H54 (cell line): ENCODE measurements around the gene PIK3IP1.
"Not testable (repeated sequence)": the region's sequence is repeated elsewhere in the genome, so short reads cannot be mapped to it uniquely, and the experiment has no call there.

Source experiments
- DNase-seq: peaks from one replicate; pipeline ENCODE4 v3.0.0; 2011; ENCODE audit warnings: low spot score, mixed read lengths; ENCODE audit not compliant: insufficient read length
- FAIRE-seq: peaks from 3 replicates; lab custom pipeline; 2011; peaks lifted over from hg19 to GRCh38; lab: Jason Lieb, UNC
- POLR2A ChIP-seq: IDR thresholded peaks from 2 replicates; pipeline ENCODE4 v1.6.1; 2011; ENCODE audit warnings: low read depth, mild to moderate bottlenecking, low read length

Gene PIK3IP1

GRCh38 chr22:31263896-31264640, 28.2 kb downstream of the PIK3IP1 start:
- no peak for TF ChIP-seq POLR2A
- FAIRE-seq: no peak
- no peak for DNase-seq

- no peak for TF ChIP-seq POLR2A
- FAIRE-seq (no peak), DNase-seq (no peak)
Observed at GRCh38 chr22:31262312-31263133, 29.8 kb downstream of the PIK3IP1 start.

- FAIRE-seq: no peak
- no peak for DNase-seq
- TF ChIP-seq POLR2A: no peak
Observed at GRCh38 chr22:31260474-31260856, 31.8 kb downstream of the PIK3IP1 start.

- FAIRE-seq: no peak
Observed at GRCh38 chr22:31259798-31260473, 32.4 kb downstream of the PIK3IP1 start.

GRCh38 chr22:31253949-31254348, 38.3 kb downstream of the PIK3IP1 start:
- no peak for TF ChIP-seq POLR2A
- FAIRE-seq: no peak

More at GRCh38 chr22:31259798-31260473, 32.4 kb downstream of the PIK3IP1 start:
- no peak for TF ChIP-seq POLR2A
- DNase-seq: no peak

GRCh38 chr22:31250740-31251600, 41.3 kb downstream of the PIK3IP1 start:
- FAIRE-seq: no peak
- no peak for DNase-seq
- no peak for TF ChIP-seq POLR2A

More at GRCh38 chr22:31253949-31254348, 38.3 kb downstream of the PIK3IP1 start:
- no peak for DNase-seq

GRCh38 chr22:31248965-31249958, 43.0 kb downstream of the PIK3IP1 start:
- no peak for TF ChIP-seq POLR2A
- no peak for DNase-seq
- no peak for FAIRE-seq

- FAIRE-seq (peak; percentile 84), DNase-seq (peak; percentile 68)
- peak; percentile 50; the same call in 1 of the 2 replicates for TF ChIP-seq POLR2A
Observed at GRCh38 chr22:31248138-31248745, 44.0 kb downstream of the PIK3IP1 start.

- DNase-seq (no peak), FAIRE-seq (no peak)
- no peak for TF ChIP-seq POLR2A
Observed at GRCh38 chr22:31247726-31248125, 44.6 kb downstream of the PIK3IP1 start.

- no peak for FAIRE-seq
Observed at GRCh38 chr22:31246687-31247086, 45.6 kb downstream of the PIK3IP1 start.

GRCh38 chr22:31245998-31246397, 46.3 kb downstream of the PIK3IP1 start:
- not testable (repeated sequence) for DNase-seq, FAIRE-seq

More at GRCh38 chr22:31246687-31247086, 45.6 kb downstream of the PIK3IP1 start:
- no peak for DNase-seq
- TF ChIP-seq POLR2A: no peak
